Tibial nerve (tissue), 4 donors: ENCODE measurements around the gene SHB. TPM values are rescaled to one million over a fixed set of nuclear protein-coding genes. Genes with fewer than 3 reads are reported as not detected.

Source experiments
- DNase-seq, 2 donors: peaks; one replicate each; pipeline ENCODE4 v3.0.0-alpha.2; 2019; ENCODE audit warnings: low spot score in 2 of 2
- H3K27ac ChIP-seq, 4 donors: fragments of 200-600 bp; sonication (generic) in 3 of 4; one replicate each; pipeline ENCODE4 v1.5.1; 2017 to 2019; ENCODE audit warnings: mild to moderate bottlenecking in 1 of 4
- H3K27me3 ChIP-seq, 2 donors: fragments of 200-600 bp; sonication (generic) in 1 of 2; one replicate each; pipeline versions ENCODE4 v1.5.1 to v1.6.0; 2017 to 2019
- H3K36me3 ChIP-seq, 3 donors: fragments of 200-600 bp; sonication (generic); one replicate each; pipeline ENCODE4 v1.5.1; 2018 to 2019
- H3K4me1 ChIP-seq, 4 donors: fragments of 200-600 bp; sonication (generic) in 3 of 4; one replicate each; pipeline ENCODE4 v1.5.1; 2017 to 2019
- H3K4me3 ChIP-seq, 4 donors: fragments of 200-600 bp; sonication (generic) in 3 of 4; one replicate each; pipeline ENCODE4 v1.5.1; 2017 to 2019; ENCODE audit warnings: mild to moderate bottlenecking in 1 of 4, moderate library complexity in 1 of 4
- H3K9me3 ChIP-seq, 4 donors: fragments of 200-600 bp; sonication (generic) in 3 of 4; one replicate each; pipeline ENCODE4 v1.5.1; 2017 to 2019
- EP300 ChIP-seq, 2 donors: sonication (generic); formaldehyde crosslinking; IDR thresholded peaks; one replicate each; pipeline ENCODE4 v1.6.1; 2017; ENCODE audit warnings: antibody characterized with exemption in 2 of 2, mild to moderate bottlenecking in 1 of 2
- POLR2A ChIP-seq, 2 donors: fragments of 450-650 bp; IDR thresholded peaks; one replicate each; pipeline ENCODE4 v1.6.1; 2017; ENCODE audit warnings: antibody characterized with exemption in 2 of 2, mild to moderate bottlenecking in 2 of 2, moderate library complexity in 2 of 2
- WGBS, 2 donors: methylation state at CpG; one replicate each; pipeline ENCODE4 v1.1.5; 2018; 5-methylcytosine and 5-hydroxymethylcytosine counted together
- total RNA-seq, 4 donors: library from RNA; depleted of rRNA; stranded (reverse); fragments of >200 nt; gene quantifications; one replicate each; pipeline ENCODE4 v1.1.0, GENCODE V29; 2016
- TF ChIP-seq, protein P1 (sequence below), 5 experiments: fragments of 200-600 bp in 3 of 5; fragments of 450-650 bp in 2 of 5; sonication (generic) in 3 of 5; IDR thresholded peaks; one replicate each; pipeline ENCODE4 v1.5.1; 2016 to 2019; ENCODE audit warnings: antibody characterized with exemption in 5 of 5, mild to moderate bottlenecking in 3 of 5, moderate library complexity in 2 of 5

SHB gene
- total RNA-seq, 4 donors from 2014 or later: 6.3 to 15.9 (median 11.6) TPM

GRCh38 chr9:38063363-38063707 is 5.7 kb downstream of the SHB start:
- Histone ChIP-seq H3K9me3 (no peaks in the 10 kb centered on the region), H3K4me3 (no peak overlapping the region), H3K27ac (peak overlapping the region in 1 of 4 donors; percentile 54), H3K27me3 (no peaks in the 10 kb centered on the region), H3K36me3 (peaks cover 0 to 3% (median 0%) of the 10 kb centered on the region in 3 donors), H3K4me1 (peaks cover 0 to 45% (median 20%) of the 10 kb centered on the region in 4 donors)
- DNase-seq: no peak
- 28 to 35% methylated on average over 2 of the region's 2 CpGs for WGBS, 2 donors
- TF ChIP-seq, protein P1, sequence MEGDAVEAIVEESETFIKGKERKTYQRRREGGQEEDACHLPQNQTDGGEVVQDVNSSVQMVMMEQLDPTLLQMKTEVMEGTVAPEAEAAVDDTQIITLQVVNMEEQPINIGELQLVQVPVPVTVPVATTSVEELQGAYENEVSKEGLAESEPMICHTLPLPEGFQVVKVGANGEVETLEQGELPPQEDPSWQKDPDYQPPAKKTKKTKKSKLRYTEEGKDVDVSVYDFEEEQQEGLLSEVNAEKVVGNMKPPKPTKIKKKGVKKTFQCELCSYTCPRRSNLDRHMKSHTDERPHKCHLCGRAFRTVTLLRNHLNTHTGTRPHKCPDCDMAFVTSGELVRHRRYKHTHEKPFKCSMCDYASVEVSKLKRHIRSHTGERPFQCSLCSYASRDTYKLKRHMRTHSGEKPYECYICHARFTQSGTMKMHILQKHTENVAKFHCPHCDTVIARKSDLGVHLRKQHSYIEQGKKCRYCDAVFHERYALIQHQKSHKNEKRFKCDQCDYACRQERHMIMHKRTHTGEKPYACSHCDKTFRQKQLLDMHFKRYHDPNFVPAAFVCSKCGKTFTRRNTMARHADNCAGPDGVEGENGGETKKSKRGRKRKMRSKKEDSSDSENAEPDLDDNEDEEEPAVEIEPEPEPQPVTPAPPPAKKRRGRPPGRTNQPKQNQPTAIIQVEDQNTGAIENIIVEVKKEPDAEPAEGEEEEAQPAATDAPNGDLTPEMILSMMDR (IDR thresholded peaks at IDR 0.05): no peak
- TF ChIP-seq POLR2A (IDR thresholded peaks at IDR 0.05) (no peak), EP300 (IDR thresholded peaks at IDR 0.05) (no peak)

DNA sequence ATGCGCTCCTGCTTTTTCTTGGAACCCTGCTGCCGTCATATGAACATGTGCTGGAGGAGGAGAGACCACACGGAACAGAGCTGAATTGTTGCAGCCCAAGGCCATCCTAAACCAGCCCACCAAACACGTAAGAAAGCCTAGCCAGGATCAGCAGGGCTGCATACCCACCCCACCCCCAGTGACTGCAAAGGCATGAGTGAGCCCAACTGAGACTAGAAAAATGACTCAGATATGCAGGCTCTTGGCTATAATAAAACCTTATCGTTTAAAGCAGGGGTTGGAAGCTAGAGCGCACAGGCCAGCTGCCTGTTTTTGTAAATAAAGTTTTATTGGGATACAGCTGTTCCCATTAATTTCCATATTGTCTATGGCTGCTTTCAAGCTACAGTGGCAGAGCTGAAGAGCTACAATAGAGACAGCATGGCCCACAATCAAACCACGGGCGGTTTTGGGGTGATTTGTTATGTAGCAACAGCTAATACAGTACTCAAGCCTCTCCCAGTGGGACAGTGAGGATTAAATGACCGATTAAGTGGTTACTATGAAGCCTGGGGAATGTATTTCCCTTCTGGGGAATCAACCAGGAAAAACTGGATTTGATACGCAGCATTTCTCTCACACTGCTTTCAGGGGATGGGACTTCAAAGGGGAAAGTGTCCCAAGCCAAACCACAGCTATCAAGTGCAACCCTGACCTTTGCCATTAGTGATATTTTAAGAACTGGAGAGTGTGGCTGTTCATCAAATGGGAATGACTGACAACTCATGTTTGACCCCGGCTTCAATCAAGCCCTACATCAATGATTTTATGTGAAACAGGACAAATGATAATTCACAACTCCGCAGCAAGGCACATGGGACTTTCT is 6.3 kb downstream of the SHB start:
- Histone ChIP-seq H3K4me3 (no peak overlapping the region), H3K36me3 (peaks cover 0 to 3% (median 0%) of the 10 kb centered on the region in 3 donors), H3K27ac (peak overlapping the region in 1 of 4 donors; percentile 54), H3K9me3 (no peaks in the 10 kb centered on the region), H3K27me3 (no peaks in the 10 kb centered on the region), H3K4me1 (peaks cover 0 to 42% (median 16%) of the 10 kb centered on the region in 4 donors)
- DNase-seq: no peak
- 74 to 77% methylated on average over 12 of the region's 12 CpGs for WGBS, 2 donors
- no peak for TF ChIP-seq EP300 (IDR thresholded peaks at IDR 0.05)
- TF ChIP-seq, protein P1 (IDR thresholded peaks at IDR 0.05): no peak
- no peak for TF ChIP-seq POLR2A (IDR thresholded peaks at IDR 0.05)

- Histone ChIP-seq H3K27ac (no peak overlapping the region), H3K4me1 (peaks cover 0 to 36% (median 10%) of the 10 kb centered on the region in 4 donors), H3K36me3 (peaks cover 0 to 3% (median 0%) of the 10 kb centered on the region in 3 donors), H3K4me3 (no peak overlapping the region), H3K9me3 (no peaks in the 10 kb centered on the region), H3K27me3 (no peaks in the 10 kb centered on the region)
- TF ChIP-seq POLR2A (IDR thresholded peaks at IDR 0.05): no peak
- TF ChIP-seq, protein P1 (IDR thresholded peaks at IDR 0.05): no peak
- no peak for TF ChIP-seq EP300 (IDR thresholded peaks at IDR 0.05)
- DNase-seq: no peak
- 94 to 95% methylated on average over 3 of the region's 3 CpGs for WGBS, 2 donors
These were observed 6.9 kb downstream of the SHB start for GRCh38 chr9:38062106-38062497.

GRCh38 chr9:38061326-38061977 is 7.6 kb downstream of the SHB start:
- Histone ChIP-seq H3K4me3 (no peak overlapping the region), H3K27me3 (no peaks in the 10 kb centered on the region), H3K4me1 (peaks cover 0 to 30% (median 4%) of the 10 kb centered on the region in 4 donors), H3K36me3 (peaks cover 0 to 3% (median 0%) of the 10 kb centered on the region in 3 donors), H3K27ac (no peak overlapping the region), H3K9me3 (no peaks in the 10 kb centered on the region)
- TF ChIP-seq, protein P1 (IDR thresholded peaks at IDR 0.05): no peak
- TF ChIP-seq POLR2A (IDR thresholded peaks at IDR 0.05) (no peak), EP300 (IDR thresholded peaks at IDR 0.05) (no peak)
- WGBS, 2 donors: 79 to 82% methylated on average over 6 of the region's 6 CpGs
- DNase-seq: no peak

DNA sequence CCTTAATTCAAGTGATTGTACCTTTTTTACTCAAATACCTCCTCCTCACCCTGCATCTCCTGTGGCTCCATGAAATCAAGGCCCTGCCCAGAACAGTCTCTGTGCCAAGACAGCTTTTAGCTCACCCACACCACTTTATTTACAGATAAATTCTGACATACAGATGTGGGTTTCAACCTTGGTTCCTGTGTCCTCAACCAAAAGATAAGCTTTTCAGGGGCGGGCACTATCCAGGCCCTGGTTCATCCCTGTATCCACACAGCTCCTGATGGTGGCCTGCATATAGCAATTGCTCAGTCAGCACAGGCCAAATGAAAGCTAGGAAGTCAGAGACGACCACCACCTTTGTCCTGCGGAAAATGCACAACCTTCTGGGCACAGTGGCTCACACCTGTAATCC is 8.3 kb downstream of the SHB start:
- 82 to 87% methylated on average over 3 of the region's 3 CpGs for WGBS, 2 donors
- H3K36me3 ChIP-seq: peaks cover 0 to 3% (median 0%) of the 10 kb centered on the region in 3 donors
- no peaks in the 10 kb centered on the region for H3K27me3 ChIP-seq
- peaks cover 0 to 22% (median under 1%) of the 10 kb centered on the region in 4 donors for H3K4me1 ChIP-seq
- no peak overlapping the region for H3K27ac ChIP-seq
- no peak for TF ChIP-seq POLR2A (IDR thresholded peaks at IDR 0.05)
- TF ChIP-seq, protein P1 (IDR thresholded peaks at IDR 0.05): no peak
- no peak for TF ChIP-seq EP300 (IDR thresholded peaks at IDR 0.05)
- no peak overlapping the region for H3K4me3 ChIP-seq
- no peaks in the 10 kb centered on the region for H3K9me3 ChIP-seq
- DNase-seq: no peak
